Activated naive CD8-positive, alpha-beta T cell treated with anti-CD3 and anti-CD28 coated beads for 36 hours (primary cell): ENCODE data around the gene SAT1. TPM values are rescaled to one million over a fixed set of nuclear protein-coding genes. Genes with fewer than 3 reads are reported as not detected.

Source experiments
- DNase-seq: peaks from one replicate; pipeline ENCODE4 v3.0.0; 2021
- H3K27ac Mint-ChIP-seq: one replicate; pipeline ENCODE4 v1.8.0; 2022; ENCODE audit warnings: mild to moderate bottlenecking, moderate library complexity, mixed read lengths
- H3K27me3 Mint-ChIP-seq: one replicate; pipeline ENCODE4 v1.8.0; 2022; ENCODE audit warnings: mild to moderate bottlenecking, mixed read lengths
- H3K36me3 Mint-ChIP-seq: one replicate; pipeline ENCODE4 v1.8.0; 2021; ENCODE audit warnings: mild to moderate bottlenecking, mixed read lengths
- H3K4me1 Mint-ChIP-seq: one replicate; pipeline ENCODE4 v1.8.0; 2021; ENCODE audit warnings: mixed read lengths
- H3K4me3 Mint-ChIP-seq: one replicate; pipeline ENCODE4 v1.8.0; 2022; ENCODE audit warnings: mild to moderate bottlenecking, moderate library complexity, mixed read lengths
- H3K9me3 Mint-ChIP-seq: one replicate; pipeline ENCODE4 v1.8.0; 2022; ENCODE audit warnings: mixed read lengths
- total RNA-seq, 2 experiments: library from RNA; stranded (reverse); gene quantifications; one replicate each; pipeline ENCODE4 v1.2.3, GENCODE V29; 2021

SAT1 gene
- total RNA-seq, 2 experiments from 2014 or later, result 70.5 to 71.8 TPM

- H3K27me3 Mint-ChIP-seq, result no peaks in the 10 kb centered on the region
- peaks cover 29% of the 10 kb centered on the region for H3K36me3 Mint-ChIP-seq
- H3K27ac Mint-ChIP-seq, result no peak overlapping the region
- H3K4me1 Mint-ChIP-seq, result peaks cover 17% of the 10 kb centered on the region
- DNase-seq, result no peak
- no peak overlapping the region for H3K4me3 Mint-ChIP-seq
- no peaks in the 10 kb centered on the region for H3K9me3 Mint-ChIP-seq
Observed at GRCh38 chrX:23788521-23788920, 5.5 kb downstream of the SAT1 start.

GRCh38 chrX:23788946-23789345 lies 6.0 kb downstream of the SAT1 start:
- H3K27ac Mint-ChIP-seq, result no peak overlapping the region
- H3K36me3 Mint-ChIP-seq, result peaks cover 25% of the 10 kb centered on the region
- H3K27me3 Mint-ChIP-seq, result no peaks in the 10 kb centered on the region
- peaks cover 17% of the 10 kb centered on the region for H3K4me1 Mint-ChIP-seq
- H3K4me3 Mint-ChIP-seq, result no peak overlapping the region
- H3K9me3 Mint-ChIP-seq, result no peaks in the 10 kb centered on the region
- no peak for DNase-seq

GRCh38 chrX:23789386-23790154 lies 6.6 kb downstream of the SAT1 start:
- Mint-ChIP-seq H3K4me1 (peaks cover 11% of the 10 kb centered on the region), H3K27me3 (no peaks in the 10 kb centered on the region), H3K36me3 (peaks cover 18% of the 10 kb centered on the region), H3K9me3 (no peaks in the 10 kb centered on the region), H3K27ac (no peak overlapping the region), H3K4me3 (no peak overlapping the region)
- DNase-seq, result no peak

GRCh38 chrX:23790155-23790497 lies 7.2 kb downstream of the SAT1 start:
- no peak for DNase-seq
- H3K36me3 Mint-ChIP-seq, result peaks cover 13% of the 10 kb centered on the region
- H3K27ac Mint-ChIP-seq, result no peak overlapping the region
- H3K9me3 Mint-ChIP-seq, result no peaks in the 10 kb centered on the region
- H3K4me1 Mint-ChIP-seq, result peaks cover 6% of the 10 kb centered on the region
- H3K27me3 Mint-ChIP-seq, result no peaks in the 10 kb centered on the region
- H3K4me3 Mint-ChIP-seq, result no peak overlapping the region

GRCh38 chrX:23792861-23793553 lies 10.0 kb downstream of the SAT1 start:
- Mint-ChIP-seq H3K9me3 (no peaks in the 10 kb centered on the region), H3K27me3 (no peaks in the 10 kb centered on the region), H3K36me3 (no peaks in the 10 kb centered on the region), H3K27ac (no peak overlapping the region), H3K4me3 (no peak overlapping the region), H3K4me1 (peaks cover 3% of the 10 kb centered on the region)
- no peak for DNase-seq

- H3K4me3 Mint-ChIP-seq, result no peak overlapping the region
- H3K9me3 Mint-ChIP-seq, result no peaks in the 10 kb centered on the region
- no peak for DNase-seq
- H3K27ac Mint-ChIP-seq, result no peak overlapping the region
- no peaks in the 10 kb centered on the region for H3K36me3 Mint-ChIP-seq
- H3K27me3 Mint-ChIP-seq, result no peaks in the 10 kb centered on the region
- H3K4me1 Mint-ChIP-seq, result peaks cover 4% of the 10 kb centered on the region
Observed at GRCh38 chrX:23795221-23795620, 12.2 kb downstream of the SAT1 start.

- Mint-ChIP-seq H3K27me3 (no peaks in the 10 kb centered on the region), H3K4me1 (peaks cover 4% of the 10 kb centered on the region), H3K27ac (no peak overlapping the region), H3K9me3 (no peaks in the 10 kb centered on the region), H3K36me3 (no peaks in the 10 kb centered on the region), H3K4me3 (no peak overlapping the region)
- no peak for DNase-seq
Observed at GRCh38 chrX:23797371-23798128, 14.6 kb downstream of the SAT1 start.

- H3K4me1 Mint-ChIP-seq, result peaks cover 5% of the 10 kb centered on the region
- DNase-seq, result no peak
- no peaks in the 10 kb centered on the region for H3K9me3 Mint-ChIP-seq
- H3K27ac Mint-ChIP-seq, result no peak overlapping the region
- H3K27me3 Mint-ChIP-seq, result no peaks in the 10 kb centered on the region
- no peak overlapping the region for H3K4me3 Mint-ChIP-seq
- H3K36me3 Mint-ChIP-seq, result no peaks in the 10 kb centered on the region
Observed at GRCh38 chrX:23799469-23800065, 16.6 kb downstream of the SAT1 start.

- Mint-ChIP-seq H3K27me3 (no peaks in the 10 kb centered on the region), H3K36me3 (no peaks in the 10 kb centered on the region), H3K27ac (no peak overlapping the region), H3K4me1 (peaks cover 4% of the 10 kb centered on the region), H3K9me3 (no peaks in the 10 kb centered on the region), H3K4me3 (no peak overlapping the region)
- no peak for DNase-seq
Observed at GRCh38 chrX:23802431-23802830, 19.5 kb downstream of the SAT1 start.

GRCh38 chrX:23803931-23804381 lies 21.0 kb downstream of the SAT1 start:
- H3K9me3 Mint-ChIP-seq, result no peaks in the 10 kb centered on the region
- no peak overlapping the region for H3K4me3 Mint-ChIP-seq
- H3K27me3 Mint-ChIP-seq, result no peaks in the 10 kb centered on the region
- no peak overlapping the region for H3K27ac Mint-ChIP-seq
- no peak for DNase-seq
- no peaks in the 10 kb centered on the region for H3K36me3 Mint-ChIP-seq
- peaks cover 3% of the 10 kb centered on the region for H3K4me1 Mint-ChIP-seq

- Mint-ChIP-seq H3K9me3 (no peaks in the 10 kb centered on the region), H3K27ac (no peak overlapping the region), H3K4me3 (no peak overlapping the region), H3K4me1 (peaks cover 1% of the 10 kb centered on the region), H3K27me3 (no peaks in the 10 kb centered on the region), H3K36me3 (no peaks in the 10 kb centered on the region)
- no peak for DNase-seq
Observed at GRCh38 chrX:23804578-23804977, 21.6 kb downstream of the SAT1 start.

GRCh38 chrX:23805389-23805788 lies 22.4 kb downstream of the SAT1 start:
- DNase-seq, result no peak
- Mint-ChIP-seq H3K27me3 (no peaks in the 10 kb centered on the region), H3K4me1 (peaks cover 1% of the 10 kb centered on the region), H3K36me3 (no peaks in the 10 kb centered on the region), H3K9me3 (no peaks in the 10 kb centered on the region), H3K27ac (no peak overlapping the region), H3K4me3 (no peak overlapping the region)

GRCh38 chrX:23810279-23810678 lies 27.3 kb downstream of the SAT1 start:
- no peak for DNase-seq
- H3K27me3 Mint-ChIP-seq, result peaks cover 5% of the 10 kb centered on the region
- H3K27ac Mint-ChIP-seq, result no peak overlapping the region
- no peak overlapping the region for H3K4me3 Mint-ChIP-seq
- H3K36me3 Mint-ChIP-seq, result no peaks in the 10 kb centered on the region
- H3K9me3 Mint-ChIP-seq, result no peaks in the 10 kb centered on the region
- H3K4me1 Mint-ChIP-seq, result no peaks in the 10 kb centered on the region

- H3K27ac Mint-ChIP-seq, result no peak overlapping the region
- H3K27me3 Mint-ChIP-seq, result peaks cover 5% of the 10 kb centered on the region
- H3K4me1 Mint-ChIP-seq, result no peaks in the 10 kb centered on the region
- H3K9me3 Mint-ChIP-seq, result no peaks in the 10 kb centered on the region
- H3K4me3 Mint-ChIP-seq, result no peak overlapping the region
- no peak for DNase-seq
- no peaks in the 10 kb centered on the region for H3K36me3 Mint-ChIP-seq
Observed at GRCh38 chrX:23811108-23811651, 28.2 kb downstream of the SAT1 start.

- Mint-ChIP-seq H3K4me3 (no peak overlapping the region), H3K36me3 (no peaks in the 10 kb centered on the region), H3K4me1 (no peaks in the 10 kb centered on the region), H3K27ac (no peak overlapping the region), H3K27me3 (peaks cover 5% of the 10 kb centered on the region), H3K9me3 (no peaks in the 10 kb centered on the region)
- no peak for DNase-seq
Observed at GRCh38 chrX:23811656-23812055, 28.7 kb downstream of the SAT1 start.
